Body of pancreas (tissue), 4 donors: Measurements from ENCODE around the gene FN3KRP. TPM values are rescaled to one million over a fixed set of nuclear protein-coding genes. Genes with fewer than 3 reads are reported as not detected.

Experiments
- ATAC-seq: fragments of 150-250 bp; one replicate; pipeline ENCODE4 v1.9.1; 2016
- DNase-seq, 4 donors: peaks; one replicate each; pipeline ENCODE4 v3.0.0-alpha.2; 2019
- H3K27ac ChIP-seq, 4 donors: fragments of 200-600 bp; sonication (generic); 1 replicate in 3 of 4; 2 replicates in 1 of 4; pipeline versions ENCODE4 v1.5.1 to v1.6.1; 2016 to 2019; ENCODE audit warnings: mild to moderate bottlenecking in 1 of 4, mixed read lengths in 1 of 4, moderate library complexity in 1 of 4
- H3K27me3 ChIP-seq, 2 donors: fragments of 200-600 bp; sonication (generic); one replicate each; pipeline ENCODE4 v1.6.0; 2016; ENCODE audit warnings: mild to moderate bottlenecking in 1 of 2
- H3K36me3 ChIP-seq, 2 donors: fragments of 200-600 bp; sonication (generic); replicated peaks in 1 of 2; 2 replicates each; pipeline ENCODE4 v1.5.1; 2016; ENCODE audit warnings: low read depth in 2 of 2; ENCODE audit not compliant: insufficient read depth in 1 of 2
- H3K4me1 ChIP-seq: fragments of 200-600 bp; sonication (generic); one replicate; pipeline ENCODE4 v1.6.0; 2016
- H3K4me3 ChIP-seq, 2 donors: fragments of 200-600 bp; sonication (generic); 1 replicate in 1 of 2; 2 replicates in 1 of 2; pipeline ENCODE4 v1.5.1; 2016 to 2019
- H3K9me3 ChIP-seq, 3 donors: fragments of 200-600 bp; sonication (generic); 1 replicate in 2 of 3; 2 replicates in 1 of 3; pipeline ENCODE4 v1.5.1; 2016
- POLR2A ChIP-seq, 3 donors: fragments of 450-650 bp; IDR thresholded peaks; one replicate each; pipeline ENCODE4 v1.6.1; 2016; ENCODE audit warnings: antibody characterized with exemption in 3 of 3, mild to moderate bottlenecking in 2 of 3
- WGBS, 2 donors: methylation state at CpG; one replicate each; pipeline ENCODE4 v1.1.5; 2017; 5-methylcytosine and 5-hydroxymethylcytosine counted together
- intact Hi-C: fragments of 100-400 bp; cut with DNase I; formaldehyde crosslinking; loops from one replicate; pipeline ENCODE4 v1.15.1; 2023
- total RNA-seq, 2 donors: library from RNA; depleted of rRNA; stranded (reverse); fragments of >200 nt; gene quantifications; one replicate each; pipeline ENCODE4 v1.1.0, GENCODE V29; 2016
- TF ChIP-seq, protein P1 (sequence below), 7 experiments: fragments of 450-650 bp in 4 of 7; fragments of 200-600 bp in 3 of 7; sonication (generic) in 3 of 7; IDR thresholded peaks; one replicate each; pipeline ENCODE4 v1.5.1; 2016 to 2019; ENCODE audit warnings: antibody characterized with exemption in 7 of 7

The FN3KRP gene
- total RNA-seq, 2 donors from 2014 or later, result 7.6 to 8.0 TPM

DNA sequence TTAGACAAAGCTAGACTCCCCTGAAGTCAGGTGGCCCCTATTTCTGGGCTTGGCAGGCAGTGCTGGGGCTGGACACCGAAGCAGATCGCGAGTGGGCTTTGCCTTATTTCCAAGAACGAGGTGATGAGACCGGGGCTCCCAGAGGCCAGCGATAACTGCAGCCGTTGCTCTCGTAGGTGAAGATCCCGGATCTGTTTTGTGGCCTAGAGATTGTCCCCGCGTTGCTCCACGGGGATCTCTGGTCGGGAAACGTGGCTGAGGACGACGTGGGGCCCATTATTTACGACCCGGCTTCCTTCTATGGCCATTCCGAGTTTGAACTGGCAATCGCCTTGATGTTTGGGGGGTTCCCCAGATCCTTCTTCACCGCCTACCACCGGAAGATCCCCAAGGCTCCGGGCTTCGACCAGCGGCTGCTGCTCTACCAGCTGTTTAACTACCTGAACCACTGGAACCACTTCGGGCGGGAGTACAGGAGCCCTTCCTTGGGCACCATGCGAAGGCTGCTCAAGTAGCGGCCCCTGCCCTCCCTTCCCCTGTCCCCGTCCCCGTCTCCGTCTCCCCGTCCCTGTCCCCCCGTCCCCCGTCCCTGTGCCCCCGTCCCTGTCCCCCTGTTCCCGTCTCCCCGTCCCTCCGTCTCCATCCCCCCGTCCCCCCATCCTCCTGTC, 33.9 kb downstream of the FN3KRP start:
- TF ChIP-seq, protein P1, sequence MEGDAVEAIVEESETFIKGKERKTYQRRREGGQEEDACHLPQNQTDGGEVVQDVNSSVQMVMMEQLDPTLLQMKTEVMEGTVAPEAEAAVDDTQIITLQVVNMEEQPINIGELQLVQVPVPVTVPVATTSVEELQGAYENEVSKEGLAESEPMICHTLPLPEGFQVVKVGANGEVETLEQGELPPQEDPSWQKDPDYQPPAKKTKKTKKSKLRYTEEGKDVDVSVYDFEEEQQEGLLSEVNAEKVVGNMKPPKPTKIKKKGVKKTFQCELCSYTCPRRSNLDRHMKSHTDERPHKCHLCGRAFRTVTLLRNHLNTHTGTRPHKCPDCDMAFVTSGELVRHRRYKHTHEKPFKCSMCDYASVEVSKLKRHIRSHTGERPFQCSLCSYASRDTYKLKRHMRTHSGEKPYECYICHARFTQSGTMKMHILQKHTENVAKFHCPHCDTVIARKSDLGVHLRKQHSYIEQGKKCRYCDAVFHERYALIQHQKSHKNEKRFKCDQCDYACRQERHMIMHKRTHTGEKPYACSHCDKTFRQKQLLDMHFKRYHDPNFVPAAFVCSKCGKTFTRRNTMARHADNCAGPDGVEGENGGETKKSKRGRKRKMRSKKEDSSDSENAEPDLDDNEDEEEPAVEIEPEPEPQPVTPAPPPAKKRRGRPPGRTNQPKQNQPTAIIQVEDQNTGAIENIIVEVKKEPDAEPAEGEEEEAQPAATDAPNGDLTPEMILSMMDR (IDR thresholded peaks at IDR 0.05), result no peak
- no peak for TF ChIP-seq POLR2A (IDR thresholded peaks at IDR 0.05)

GRCh38 chr17:82751171-82751570, 34.7 kb downstream of the FN3KRP start:
- 0% methylated on average over 29 of the region's 56 CpGs; no CpG with 5 or more reads in 1 of the 2 donors for WGBS, 2 donors
- no peaks in the 10 kb centered on the region for H3K9me3 ChIP-seq
- no peak for ATAC-seq
- intact Hi-C loops, result no loop called here
- H3K36me3 ChIP-seq, result no peaks in the 10 kb centered on the region
- peaks cover 13% of the 10 kb centered on the region for H3K4me1 ChIP-seq
- peak overlapping the region in 3 of 4 donors; percentile 75 to 88 (median 76) for H3K27ac ChIP-seq
- H3K27me3 ChIP-seq, result no peaks in the 10 kb centered on the region
- peak overlapping the region in 1 of 2 donors; percentile 51 for H3K4me3 ChIP-seq
- no peak for DNase-seq
- no peak for TF ChIP-seq POLR2A (IDR thresholded peaks at IDR 0.05)
- TF ChIP-seq, protein P1 (IDR thresholded peaks at IDR 0.05), result no peak

More for the DNA sequence above, 33.9 kb downstream of the FN3KRP start:
- Histone ChIP-seq H3K4me3 (no peak overlapping the region), H3K4me1 (peaks cover 13% of the 10 kb centered on the region), H3K36me3 (no peaks in the 10 kb centered on the region), H3K9me3 (no peaks in the 10 kb centered on the region), H3K27me3 (no peaks in the 10 kb centered on the region), H3K27ac (no peak overlapping the region)
- WGBS, 2 donors, result 85 to 86% methylated on average over 31 to 33 of the region's 40 CpGs
- DNase-seq, result no peak
- intact Hi-C loops, result no loop called here
- no peak for ATAC-seq

DNA sequence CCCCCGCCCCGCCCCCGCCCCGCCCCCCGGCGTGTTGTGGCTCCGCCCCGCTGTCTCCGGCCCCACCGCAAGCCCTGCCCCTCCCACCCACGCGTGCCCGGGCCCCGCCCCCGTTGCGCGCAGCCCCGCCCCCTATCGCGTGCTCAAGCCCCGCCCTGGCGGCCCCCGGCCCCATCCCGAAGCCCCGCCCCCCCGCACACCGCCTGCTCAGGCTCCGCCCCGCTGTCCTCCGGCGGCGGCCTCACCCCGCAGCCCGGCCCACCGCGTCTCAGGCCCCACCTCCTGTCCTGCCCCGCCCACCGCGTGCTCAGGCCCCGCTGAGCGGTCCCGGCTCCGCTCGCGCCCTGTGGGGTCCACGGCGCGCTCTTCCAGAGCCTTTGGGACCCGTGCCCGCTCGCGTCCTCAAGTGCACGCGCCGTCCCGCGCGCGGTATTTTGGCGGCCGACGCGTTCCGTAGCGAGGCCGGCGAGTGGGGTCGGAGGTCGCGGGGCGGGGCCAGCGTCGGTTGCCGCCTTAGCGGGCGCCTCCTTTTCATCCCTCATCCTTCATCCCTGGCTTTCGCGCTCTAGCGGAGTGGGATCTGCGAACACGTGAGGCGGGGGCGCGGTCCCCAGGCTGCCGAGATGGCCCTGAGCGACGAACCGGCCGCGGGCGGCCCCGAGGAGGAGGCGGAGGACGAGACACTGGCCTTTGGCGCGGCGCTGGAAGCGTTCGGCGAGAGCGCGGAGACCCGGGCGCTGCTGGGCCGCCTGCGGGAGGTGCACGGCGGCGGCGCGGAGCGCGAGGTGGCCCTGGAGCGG, 35.3 kb downstream of the FN3KRP start, which contains the start of gene TBCD:
Gene TBCD, plus strand, starts transcription at position 495 of the 800 bp plus-strand sequence. Its CDS starts 129 bp downstream, at position 624.
- Histone ChIP-seq H3K36me3 (no peaks in the 10 kb centered on the region), H3K4me3 (peak within 1 kb of the TSS; percentile 51 to 91), H3K4me1 (peaks cover 13% of the 10 kb centered on the region), H3K27ac (peak within 1 kb of the TSS in 3 of 4 donors; percentile 75 to 90 (median 88)), H3K27me3 (no peaks in the 10 kb centered on the region), H3K9me3 (no peaks in the 10 kb centered on the region)
- intact Hi-C loops, result no loop called here
- DNase-seq (peak; percentile 87 to 90 (median 88)), ATAC-seq (peak; percentile 89)
- 1% methylated on average over 88 of the region's 114 CpGs; no CpG with 5 or more reads in 1 of the 2 donors for WGBS, 2 donors
- TF ChIP-seq POLR2A (IDR thresholded peaks at IDR 0.05), result peak in 2 of 3 donors; percentile 34 to 37
- TF ChIP-seq, protein P1 (IDR thresholded peaks at IDR 0.05), result peak in 1 of 7 experiments; percentile 1

GRCh38 chr17:82752371-82753200, 36.1 kb downstream of the FN3KRP start:
- TF ChIP-seq POLR2A (IDR thresholded peaks at IDR 0.05), result no peak
- TF ChIP-seq, protein P1 (IDR thresholded peaks at IDR 0.05), result no peak
- no peaks in the 10 kb centered on the region for H3K9me3 ChIP-seq
- H3K27ac ChIP-seq, result peak overlapping the region in 3 of 4 donors; percentile 75 to 90 (median 88)
- no peaks in the 10 kb centered on the region for H3K27me3 ChIP-seq
- no peaks in the 10 kb centered on the region for H3K36me3 ChIP-seq
- intact Hi-C loops, result no loop called here
- peaks cover 13% of the 10 kb centered on the region for H3K4me1 ChIP-seq
- ATAC-seq (peak; percentile 7), DNase-seq (peak in 1 of 4 donors; percentile 29)
- H3K4me3 ChIP-seq, result peak overlapping the region; percentile 26 to 91
- whole genome bisulfite sequencing, 2 donors, result 1 to 9% methylated on average over 10 to 69 of the region's 72 CpGs
